Measurements from ENCODE around the gene OLFML2A.
"Not testable (repeated sequence)": the region's sequence is repeated elsewhere in the genome, so short reads cannot be mapped to it uniquely, and the experiment has no call there.

Gene OLFML2A

GRCh38 chr9:124776954-124777648 lies at the start of gene OLFML2A:
OLFML2A (plus strand) TSS chr9:124777133; CDS start chr9:124777271, 138 bp downstream.
- no peak for DNase-seq

- no peak for DNase-seq
Observed at GRCh38 chr9:124730772-124731171, 46.2 kb upstream of the OLFML2A start.

- DNase-seq, result no peak
Observed at GRCh38 chr9:124733964-124734740, 42.8 kb upstream of the OLFML2A start.

- not testable (repeated sequence) for DNase-seq
Observed at GRCh38 chr9:124734741-124735083, 42.2 kb upstream of the OLFML2A start.

GRCh38 chr9:124735121-124735520 lies 41.8 kb upstream of the OLFML2A start:
- no peak for DNase-seq

DNA sequence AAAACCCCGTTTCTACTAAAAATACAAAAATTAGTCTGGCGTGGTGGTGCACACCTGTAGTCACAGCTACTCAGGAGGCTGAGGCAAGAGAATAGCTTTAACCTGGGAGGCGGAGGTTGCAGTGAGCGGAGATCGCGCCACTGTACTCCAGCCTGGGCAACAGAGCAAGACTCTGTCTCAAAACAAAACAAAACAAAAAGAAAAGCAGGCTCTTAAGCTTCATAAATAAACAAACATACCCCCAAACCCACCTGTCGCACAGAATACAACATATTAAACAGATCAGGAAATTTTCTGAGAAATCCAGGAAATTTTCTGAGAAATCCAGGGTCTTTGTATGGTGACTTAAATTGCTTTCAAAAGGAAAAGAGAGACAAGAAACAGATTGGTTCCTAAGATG lies 38.9 kb upstream of the OLFML2A start:
- DNase-seq, result not testable (repeated sequence)

DNA sequence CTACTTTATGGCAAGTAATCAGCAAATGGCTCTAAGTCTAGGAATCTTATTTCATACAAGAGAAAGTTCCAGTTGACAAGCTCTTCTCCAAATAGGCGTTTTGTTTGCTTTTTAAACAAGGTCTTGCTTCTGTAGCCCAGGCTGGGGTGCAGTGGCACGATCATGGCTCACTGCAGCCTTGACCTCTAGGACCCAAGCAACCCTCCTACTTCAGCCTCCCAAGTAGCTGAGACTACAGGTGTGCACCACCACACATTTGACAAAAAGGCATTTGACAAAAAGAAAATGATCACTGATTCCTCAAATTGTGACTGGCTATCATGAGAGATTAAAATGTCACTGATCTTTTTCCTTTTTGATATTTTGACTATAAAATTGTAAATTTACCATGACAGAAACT lies 37.6 kb upstream of the OLFML2A start:
- DNase-seq, result no peak

- DNase-seq, result no peak
Observed at GRCh38 chr9:124741149-124741548, 35.8 kb upstream of the OLFML2A start.

DNA sequence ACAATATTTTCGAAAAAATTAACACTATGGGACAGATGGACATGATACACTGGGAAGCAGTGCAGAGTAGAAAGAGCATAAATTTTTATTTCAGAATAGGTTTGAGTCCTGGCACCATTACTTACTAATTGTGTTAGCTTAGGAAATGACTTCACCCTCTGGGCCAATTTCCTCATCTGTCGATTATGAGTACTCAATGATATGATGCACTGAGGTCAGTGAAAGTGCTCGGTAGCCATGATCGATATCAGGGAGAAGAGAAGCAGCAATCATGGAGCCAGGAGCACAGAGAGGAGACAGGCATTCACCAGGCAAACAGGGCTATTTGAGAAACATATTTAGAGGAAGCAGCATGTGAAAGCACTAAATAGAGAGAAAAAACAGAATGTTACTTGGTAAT lies 35.3 kb upstream of the OLFML2A start:
- no peak for DNase-seq

GRCh38 chr9:124742940-124743339 lies 34.0 kb upstream of the OLFML2A start:
- no peak for DNase-seq

DNA sequence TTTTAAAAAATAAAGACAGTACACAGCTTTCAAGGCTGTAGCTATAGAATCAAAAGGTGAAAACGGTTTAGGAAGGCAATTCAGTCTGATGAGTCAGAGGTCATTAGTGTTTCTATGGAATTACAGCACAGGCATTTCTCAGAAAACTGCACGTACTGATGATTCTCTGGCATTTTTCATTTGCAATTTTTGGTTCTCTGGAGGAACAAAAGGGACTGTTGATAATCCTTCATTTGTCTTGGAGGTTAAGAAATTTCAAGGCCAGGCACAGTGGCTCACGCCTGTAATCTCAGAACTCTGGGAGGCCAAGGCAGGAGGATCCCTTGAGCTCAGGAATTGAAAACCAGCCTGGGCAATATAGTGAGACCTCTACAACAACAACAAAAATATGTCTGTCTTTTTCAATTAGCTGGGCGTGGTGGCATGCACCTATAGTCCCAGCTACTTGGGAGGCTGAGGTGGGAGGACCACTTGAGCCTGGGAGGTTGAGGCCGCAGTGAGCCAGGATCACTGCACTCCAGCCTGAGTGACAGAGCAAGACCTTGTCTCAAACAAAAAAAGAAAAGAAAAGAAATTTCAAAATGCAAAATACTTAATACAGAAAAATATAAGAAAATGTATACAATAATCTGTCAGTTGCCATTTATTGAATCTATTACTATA lies 33.1 kb upstream of the OLFML2A start:
- DNase-seq, result no peak

GRCh38 chr9:124747065-124747464 lies 29.9 kb upstream of the OLFML2A start:
- no peak for DNase-seq

DNA sequence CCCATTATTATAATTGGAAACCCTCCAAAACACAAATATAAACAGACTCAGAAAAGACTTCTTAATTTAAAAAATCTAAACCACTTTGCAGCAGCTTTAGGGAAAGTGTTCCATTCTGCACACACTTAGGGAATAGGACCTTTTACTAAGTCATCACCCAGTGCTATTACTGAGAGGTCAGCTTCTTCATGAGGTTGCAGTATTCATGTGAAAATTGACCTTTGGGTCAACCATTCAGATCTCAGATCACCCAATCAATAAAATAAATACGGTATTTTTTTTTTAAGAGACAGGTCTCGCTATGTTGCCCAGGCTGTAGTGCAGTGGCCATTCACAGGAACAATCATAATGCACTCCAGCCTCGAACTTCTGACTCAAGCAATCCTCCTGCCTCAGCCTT lies 27.6 kb upstream of the OLFML2A start:
- DNase-seq, result no peak

DNA sequence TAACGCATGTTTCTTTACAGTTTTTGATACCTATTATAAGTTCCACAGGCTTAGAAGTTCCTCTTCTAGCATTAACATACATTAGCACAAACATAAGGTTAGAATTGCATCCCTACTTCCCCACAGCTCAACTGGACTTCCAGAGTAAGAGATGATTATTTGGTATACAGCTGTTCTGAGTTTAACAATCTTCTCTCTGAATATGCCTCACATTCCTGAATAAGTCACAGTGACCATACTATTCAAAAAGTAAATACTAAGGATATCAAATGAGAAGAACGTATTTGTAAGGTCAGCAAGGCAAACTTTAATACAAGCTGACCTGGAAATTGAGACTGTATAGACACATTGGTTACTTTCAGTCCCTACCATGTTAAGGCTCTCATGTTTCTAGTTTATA lies 27.2 kb upstream of the OLFML2A start:
- DNase-seq, result no peak

DNA sequence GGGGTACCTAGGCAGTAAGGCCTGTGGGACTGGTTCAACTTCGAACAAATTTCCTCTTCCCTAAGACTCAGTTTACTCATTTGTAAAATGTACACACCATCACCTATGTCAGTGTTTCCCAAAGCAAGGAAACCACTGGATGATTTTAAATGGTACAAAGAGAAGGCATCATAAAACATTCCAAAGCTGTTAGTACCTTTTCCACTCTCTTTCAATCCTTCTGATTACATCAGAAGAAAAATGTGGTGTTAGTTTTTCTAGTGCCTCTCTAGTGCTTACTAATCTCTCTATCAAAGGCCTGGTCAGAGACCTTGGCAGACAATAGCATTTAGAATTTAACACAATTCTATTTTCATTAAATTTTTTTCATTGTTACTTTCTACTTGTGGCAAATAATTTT lies 24.0 kb upstream of the OLFML2A start:
- DNase-seq, result no peak

DNA sequence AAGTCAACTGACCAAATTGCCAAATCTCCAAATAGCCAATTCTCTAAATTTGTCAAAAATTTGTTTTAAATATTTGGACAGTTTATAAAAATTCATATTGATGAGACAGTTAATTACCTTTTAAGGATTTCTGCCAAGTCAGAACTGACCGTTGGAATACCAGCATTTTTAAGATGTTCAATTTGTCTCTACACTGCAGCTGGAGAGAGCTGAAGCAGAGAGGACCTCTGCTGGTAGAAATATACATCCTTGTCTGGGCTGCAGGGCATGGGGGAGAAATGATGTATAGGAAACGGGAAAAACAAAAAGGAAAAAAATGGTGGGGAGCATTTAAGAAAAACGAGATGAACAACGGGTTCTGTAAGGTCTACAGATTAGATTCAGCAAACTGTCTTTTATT lies 22.6 kb upstream of the OLFML2A start:
- no peak for DNase-seq

- DNase-seq, result no peak
Observed at GRCh38 chr9:124755061-124755460, 21.9 kb upstream of the OLFML2A start.

GRCh38 chr9:124756011-124756410 lies 20.9 kb upstream of the OLFML2A start:
- no peak for DNase-seq

- no peak for DNase-seq
Observed at GRCh38 chr9:124757616-124758015, 19.3 kb upstream of the OLFML2A start.

GRCh38 chr9:124758061-124758460 lies 18.9 kb upstream of the OLFML2A start:
- DNase-seq, result no peak

DNA sequence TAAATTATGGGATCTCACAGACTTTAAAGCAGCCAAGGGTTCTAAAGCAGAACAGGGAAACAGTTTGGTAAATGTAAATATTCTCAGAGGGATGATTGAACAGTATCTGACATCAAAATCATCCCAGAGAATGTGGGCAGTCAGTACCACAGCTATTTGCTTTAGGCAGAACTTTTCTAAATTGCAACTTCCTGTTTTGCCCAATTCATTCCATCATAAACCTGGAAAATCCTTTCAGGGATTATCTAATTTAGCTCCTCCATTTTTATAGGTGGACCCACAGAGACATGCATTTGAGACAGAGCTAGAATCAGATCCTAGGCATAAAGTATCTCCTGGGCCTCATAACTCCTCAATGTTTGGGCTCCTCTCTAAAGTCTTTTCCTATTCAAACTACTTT lies 18.2 kb upstream of the OLFML2A start:
- DNase-seq, result no peak

GRCh38 chr9:124759327-124759726 lies 17.6 kb upstream of the OLFML2A start:
- no peak for DNase-seq

GRCh38 chr9:124760719-124761118 lies 16.2 kb upstream of the OLFML2A start:
- DNase-seq, result no peak

GRCh38 chr9:124761196-124761595 lies 15.7 kb upstream of the OLFML2A start:
- no peak for DNase-seq
